Prostate gland (tissue), 2 donors: ENCODE results near the gene PDE9A.

ENCODE experiments used
- CTCF ChIP-seq, 4 experiments: fragments of 200-600 bp in 2 of 4; fragments of 450-650 bp in 2 of 4; sonication (generic) in 2 of 4; IDR thresholded peaks; 1 replicate in 3 of 4; 2 replicates in 1 of 4; pipeline ENCODE4 v1.5.1; 2016 to 2019; ENCODE audit warnings: antibody characterized with exemption in 4 of 4, mild to moderate bottlenecking in 2 of 4, moderate library complexity in 2 of 4
- POLR2AphosphoS5 ChIP-seq: sonication (generic); formaldehyde crosslinking; IDR thresholded peaks from one replicate; pipeline ENCODE4 v1.6.1; 2017; ENCODE audit warnings: antibody characterized with exemption

DNA sequence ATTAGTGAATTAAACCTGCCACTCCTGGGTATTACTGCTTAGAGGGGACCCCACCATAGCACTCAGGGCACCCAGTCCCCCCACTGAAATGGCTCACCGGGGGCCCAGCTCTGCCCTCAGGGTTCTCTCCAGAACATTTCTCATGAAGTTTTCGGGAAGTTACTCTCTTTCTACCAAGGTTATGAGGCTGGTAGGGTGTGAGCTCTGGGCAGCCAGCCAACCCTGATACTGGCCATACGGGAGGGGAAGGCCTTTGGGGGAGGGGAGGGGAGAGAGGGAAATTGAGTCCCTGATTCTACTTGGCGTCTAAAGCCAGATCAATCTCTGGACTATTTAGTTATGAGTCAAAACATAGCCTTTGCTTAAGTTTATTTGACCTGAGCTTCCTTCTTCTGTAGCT is 12.9 kb upstream of the PDE9A start:
- TF ChIP-seq POLR2AphosphoS5 (no peak), CTCF (IDR thresholded peaks at IDR 0.05) (no peak)
